ENCODE data around the gene MLF1.
"Not testable (repeated sequence)": the region's sequence is repeated elsewhere in the genome, so short reads cannot be mapped to it uniquely, and the experiment has no call there.

MLF1 gene

GRCh38 chr3:158570999-158571702, at the start of gene MLF1:
Gene MLF1, plus strand, starts transcription at chr3:158571194. Its CDS starts 107 bp downstream, at chr3:158571301.
- DNase-seq: peak; percentile 62

- DNase-seq: no peak
Observed at GRCh38 chr3:158522221-158523136, 48.5 kb upstream of the MLF1 start.

- no peak for DNase-seq
Observed at GRCh38 chr3:158528076-158528674, 42.8 kb upstream of the MLF1 start.

- no peak for DNase-seq
Observed at GRCh38 chr3:158531334-158531733, 39.7 kb upstream of the MLF1 start.

- no peak for DNase-seq
Observed at GRCh38 chr3:158532099-158532734, 38.8 kb upstream of the MLF1 start.

GRCh38 chr3:158535918-158536317, 35.1 kb upstream of the MLF1 start:
- no peak for DNase-seq

GRCh38 chr3:158539414-158540014, 31.5 kb upstream of the MLF1 start:
- no peak for DNase-seq

- no peak for DNase-seq
Observed at GRCh38 chr3:158540066-158540465, 30.9 kb upstream of the MLF1 start.

GRCh38 chr3:158548691-158549090, 22.3 kb upstream of the MLF1 start:
- DNase-seq: no peak

GRCh38 chr3:158549938-158550337, 21.1 kb upstream of the MLF1 start:
- not testable (repeated sequence) for DNase-seq

GRCh38 chr3:158552124-158552523, 18.9 kb upstream of the MLF1 start:
- DNase-seq: no peak

GRCh38 chr3:158559504-158559903, 11.5 kb upstream of the MLF1 start:
- DNase-seq: no peak

GRCh38 chr3:158560979-158561378, 10.0 kb upstream of the MLF1 start:
- DNase-seq: no peak

GRCh38 chr3:158562674-158563073, 8.3 kb upstream of the MLF1 start:
- no peak for DNase-seq

- DNase-seq: no peak
Observed at GRCh38 chr3:158563076-158563475, 7.9 kb upstream of the MLF1 start.

- DNase-seq: no peak
Observed at GRCh38 chr3:158565076-158565475, 5.9 kb upstream of the MLF1 start.

GRCh38 chr3:158568784-158569183, 2.2 kb upstream of the MLF1 start:
- DNase-seq: no peak

GRCh38 chr3:158569794-158570193, 1.2 kb upstream of the MLF1 start:
- DNase-seq: no peak

- no peak for DNase-seq
Observed at GRCh38 chr3:158571969-158572765, 1.2 kb downstream of the MLF1 start.

- no peak for DNase-seq
Observed at GRCh38 chr3:158572766-158573060, 1.7 kb downstream of the MLF1 start.

- DNase-seq: no peak
Observed at GRCh38 chr3:158573714-158574113, 2.7 kb downstream of the MLF1 start.

GRCh38 chr3:158574646-158575045, 3.7 kb downstream of the MLF1 start:
- DNase-seq: no peak
